ENCODE data around the gene GP5. TPM values are rescaled to one million over a fixed set of nuclear protein-coding genes. Genes with fewer than 3 reads are reported as not detected.

GP5 gene
- total and polyA plus RNA-seq, 9 of the 15 experiments (the other 6 are each of a cell fraction or from before 2014, with no cell fraction given), result 0.03 to 0.04 (median 0.04) TPM; not detected in 6

DNA sequence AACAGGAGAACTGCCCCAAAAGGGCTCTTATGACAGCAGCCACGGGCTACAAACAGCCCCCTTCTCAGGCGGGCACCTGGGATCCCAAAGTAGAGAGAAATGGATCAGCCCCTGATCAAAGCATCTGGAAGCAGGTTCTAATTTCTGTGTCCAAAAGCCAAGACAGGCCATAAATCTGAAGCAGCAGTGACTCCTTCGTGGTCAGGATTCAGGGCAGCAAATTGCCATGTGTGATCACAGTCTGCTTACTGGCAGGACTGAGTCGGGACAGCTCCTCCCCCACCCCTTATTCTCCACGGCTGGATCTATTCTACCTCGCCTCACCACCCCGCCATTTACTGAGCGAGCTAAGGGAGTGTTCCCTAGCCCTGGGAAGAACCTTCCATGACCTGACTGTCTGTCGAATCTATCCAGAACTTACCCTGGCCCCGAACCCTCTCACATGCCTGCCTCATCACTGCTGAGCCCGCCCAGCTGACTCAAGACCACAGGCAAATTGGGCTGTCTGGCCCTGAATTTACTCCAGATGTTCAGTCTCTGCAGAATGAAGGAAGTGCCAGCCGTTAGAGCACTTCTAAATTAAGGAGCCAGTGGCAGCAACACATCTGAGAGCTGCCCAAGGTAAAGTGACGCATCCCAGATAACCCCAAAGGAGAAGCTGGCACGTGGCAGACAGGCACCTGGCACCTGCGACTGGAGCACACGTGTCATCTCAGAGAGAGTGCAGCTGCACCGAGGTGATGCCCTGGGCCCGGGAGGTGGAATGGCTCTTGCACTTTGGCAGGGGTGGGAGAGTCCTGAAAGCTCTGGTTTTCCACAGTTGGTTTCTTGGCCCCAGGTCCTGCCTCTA, 30.8 kb downstream of the GP5 start:
- no TSS peak for BruUV-seq (replicated peaks)
- peaks cover 8% of the 10 kb centered on the region; the same call in 1 of the 2 replicates for H4K20me1 ChIP-seq (replicated peaks; ENCODE audit: control insufficient read depth, insufficient read depth, low read length)
- H3K36me3 ChIP-seq (ENCODE audit: control insufficient read depth, insufficient read depth, low read length), result no peaks in the 10 kb centered on the region
- intact Hi-C loops (cut with micrococcal nuclease) (no loop called here), in situ Hi-C loops (cut with MboI) (no loop called here)
- H3K9ac ChIP-seq (ENCODE audit: insufficient read depth in 1 of 2, low read depth in 2 of 2, low read length in 2 of 2), result no peak overlapping the region
- H3K4me2 ChIP-seq (ENCODE audit: insufficient read depth, low read length), result no peak overlapping the region
- ChIA-PET POLR2A (interaction anchor here (0.6 to 1.4 kb wide), 4 partner anchors 20 to 217 kb away, joined by 3 to 4 read pairs (median 3); no protein-coding TSS in a partner anchor), CTCF (ENCODE audit: low intra/inter-chr PET ratio) (interaction anchor here (0.6 kb wide), 1 partner anchor 1526 kb away, joined by 4 read pairs; no protein-coding TSS in a partner anchor)
- H2AFZ ChIP-seq (ENCODE audit: low read depth, low read length), result no peak overlapping the region
- H3K27ac ChIP-seq (ENCODE audit: extremely low read depth, low read depth, low read length), result no peak overlapping the region
- no peaks in the 10 kb centered on the region for H3K9me1 ChIP-seq (ENCODE audit: control insufficient read depth, insufficient read depth, low read length)
- no peak overlapping the region for H3K4me3 ChIP-seq
- WGBS (ENCODE audit: insufficient coverage, low coverage, missing lambda C conversion rate), result 3% methylated on average over 18 of the region's 18 CpGs
- H3K4me1 ChIP-seq (replicated peaks in 1 of 2; ENCODE audit: control insufficient read depth in 2 of 2, insufficient read depth in 2 of 2, low read length in 2 of 2), result peaks cover 0 to 3% of the 10 kb centered on the region in 2 experiments; a peak in 2 of 5 replicates
- H3K27me3 ChIP-seq (ENCODE audit: control insufficient read depth in 2 of 2, insufficient read depth in 2 of 2, low read length in 2 of 2), result peaks cover 69 to 95% of the 10 kb centered on the region in 2 experiments
- no peak for ATAC-seq
- FAIRE-seq, result no peak
- no peak for DNase-seq (ENCODE audit: extremely low read depth in 1 of 4, low spot score in 3 of 4)
- no peaks in the 10 kb centered on the region for H3K9me3 ChIP-seq (replicated peaks; ENCODE audit: control insufficient read depth, insufficient read depth, low read depth, low read length)
- no peaks in the 10 kb centered on the region for H3K79me2 ChIP-seq (ENCODE audit: control insufficient read depth, insufficient read depth, low read length)
- no peak for TF ChIP-seq FOXM1 (IDR thresholded peaks at IDR 0.05; ENCODE audit: low read depth)
- no peak for TF ChIP-seq FOXM1 (CRISPR knock-in tag; IDR thresholded peaks at IDR 0.05; ENCODE audit: low read depth)
- no peak for TF ChIP-seq MCM7 (IDR thresholded peaks at IDR 0.05)
- no peak for TF ChIP-seq ZNF134 (CRISPR knock-in tag; conservative IDR thresholded peaks at IDR 0.05)
- TF ChIP-seq NRF1 (conservative IDR thresholded peaks at IDR 0.05 in 1 of 2, IDR thresholded peaks at IDR 0.05 in 1 of 2), result no peak
- TF ChIP-seq KDM5B (IDR thresholded peaks at IDR 0.05; ENCODE audit: insufficient replicate concordance, low read depth, low read length), result no peak
- no peak for TF ChIP-seq ZBTB17 (CRISPR knock-in tag; IDR thresholded peaks at IDR 0.05)
- TF ChIP-seq ZNF431 (CRISPR knock-in tag; IDR thresholded peaks at IDR 0.05), result no peak
- TF ChIP-seq, protein P1, sequence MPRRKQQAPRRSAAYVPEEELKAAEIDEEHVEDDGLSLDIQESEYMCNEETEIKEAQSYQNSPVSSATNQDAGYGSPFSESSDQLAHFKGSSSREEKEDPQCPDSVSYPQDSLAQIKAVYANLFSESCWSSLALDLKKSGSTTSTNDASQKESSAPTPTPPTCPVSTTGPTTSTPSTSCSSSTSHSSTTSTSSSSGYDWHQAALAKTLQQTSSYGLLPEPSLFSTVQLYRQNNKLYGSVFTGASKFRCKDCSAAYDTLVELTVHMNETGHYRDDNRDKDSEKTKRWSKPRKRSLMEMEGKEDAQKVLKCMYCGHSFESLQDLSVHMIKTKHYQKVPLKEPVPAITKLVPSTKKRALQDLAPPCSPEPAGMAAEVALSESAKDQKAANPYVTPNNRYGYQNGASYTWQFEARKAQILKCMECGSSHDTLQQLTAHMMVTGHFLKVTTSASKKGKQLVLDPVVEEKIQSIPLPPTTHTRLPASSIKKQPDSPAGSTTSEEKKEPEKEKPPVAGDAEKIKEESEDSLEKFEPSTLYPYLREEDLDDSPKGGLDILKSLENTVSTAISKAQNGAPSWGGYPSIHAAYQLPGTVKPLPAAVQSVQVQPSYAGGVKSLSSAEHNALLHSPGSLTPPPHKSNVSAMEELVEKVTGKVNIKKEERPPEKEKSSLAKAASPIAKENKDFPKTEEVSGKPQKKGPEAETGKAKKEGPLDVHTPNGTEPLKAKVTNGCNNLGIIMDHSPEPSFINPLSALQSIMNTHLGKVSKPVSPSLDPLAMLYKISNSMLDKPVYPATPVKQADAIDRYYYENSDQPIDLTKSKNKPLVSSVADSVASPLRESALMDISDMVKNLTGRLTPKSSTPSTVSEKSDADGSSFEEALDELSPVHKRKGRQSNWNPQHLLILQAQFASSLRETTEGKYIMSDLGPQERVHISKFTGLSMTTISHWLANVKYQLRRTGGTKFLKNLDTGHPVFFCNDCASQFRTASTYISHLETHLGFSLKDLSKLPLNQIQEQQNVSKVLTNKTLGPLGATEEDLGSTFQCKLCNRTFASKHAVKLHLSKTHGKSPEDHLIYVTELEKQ (CRISPR knock-in tag; IDR thresholded peaks at IDR 0.05), result no peak
- TF ChIP-seq, protein P2, sequence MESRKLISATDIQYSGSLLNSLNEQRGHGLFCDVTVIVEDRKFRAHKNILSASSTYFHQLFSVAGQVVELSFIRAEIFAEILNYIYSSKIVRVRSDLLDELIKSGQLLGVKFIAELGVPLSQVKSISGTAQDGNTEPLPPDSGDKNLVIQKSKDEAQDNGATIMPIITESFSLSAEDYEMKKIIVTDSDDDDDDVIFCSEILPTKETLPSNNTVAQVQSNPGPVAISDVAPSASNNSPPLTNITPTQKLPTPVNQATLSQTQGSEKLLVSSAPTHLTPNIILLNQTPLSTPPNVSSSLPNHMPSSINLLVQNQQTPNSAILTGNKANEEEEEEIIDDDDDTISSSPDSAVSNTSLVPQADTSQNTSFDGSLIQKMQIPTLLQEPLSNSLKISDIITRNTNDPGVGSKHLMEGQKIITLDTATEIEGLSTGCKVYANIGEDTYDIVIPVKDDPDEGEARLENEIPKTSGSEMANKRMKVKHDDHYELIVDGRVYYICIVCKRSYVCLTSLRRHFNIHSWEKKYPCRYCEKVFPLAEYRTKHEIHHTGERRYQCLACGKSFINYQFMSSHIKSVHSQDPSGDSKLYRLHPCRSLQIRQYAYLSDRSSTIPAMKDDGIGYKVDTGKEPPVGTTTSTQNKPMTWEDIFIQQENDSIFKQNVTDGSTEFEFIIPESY (CRISPR knock-in tag; IDR thresholded peaks at IDR 0.05), result no peak
- TF ChIP-seq ZNF384 (IDR thresholded peaks at IDR 0.05; ENCODE audit: low read depth, low read length), result no peak
- TF ChIP-seq TCFL5 (CRISPR knock-in tag; conservative IDR thresholded peaks at IDR 0.05), result no peak
- TF ChIP-seq TCF7L2 (IDR thresholded peaks at IDR 0.05; ENCODE audit: low read depth, low read length), result no peak
- TF ChIP-seq RFX5 (IDR thresholded peaks at IDR 0.05; ENCODE audit: low read depth, low read length), result no peak
- TF ChIP-seq RCOR1 (IDR thresholded peaks at IDR 0.05; ENCODE audit: borderline replicate concordance in 1 of 2, low read depth in 2 of 2, low read length in 2 of 2), result no peak
- TF ChIP-seq ARID2 (IDR thresholded peaks at IDR 0.05), result no peak
- TF ChIP-seq ZNF551 (CRISPR knock-in tag; IDR thresholded peaks at IDR 0.05), result no peak
- TF ChIP-seq SMARCB1 (IDR thresholded peaks at IDR 0.05; ENCODE audit: insufficient read length, low read depth), result no peak

Measured in K562 (cell line).